ENCODE data around the gene CNN1. TPM values are rescaled to one million over a fixed set of nuclear protein-coding genes. Genes with fewer than 3 reads are reported as not detected.
A peak's percentile ranks its signal among the peaks of the same experiment; 100 is the strongest.

CNN1 gene
- total and polyA plus RNA-seq, 2 of the 13 experiments (the other 11 are each of a cell fraction or from before 2014, with no cell fraction given) = 0.70 to 1.1 TPM

GRCh38 chr19:11535792-11536595 is 2.7 kb upstream of the CNN1 start (continued):
- TF ChIP-seq ZHX2 (IDR thresholded peaks at IDR 0.05; ENCODE audit: low read depth) (peak; percentile 45; the same call in 1 of the 2 replicates), ZHX2 (CRISPR knock-in tag; IDR thresholded peaks at IDR 0.05; ENCODE audit: borderline replicate concordance) (no peak), IKZF4 (CRISPR knock-in tag; IDR thresholded peaks at IDR 0.05; ENCODE audit: borderline replicate concordance, low read depth, not compliant biosample characterization) (peak; percentile 50), FOSL1 (CRISPR knock-in tag; IDR thresholded peaks at IDR 0.05; ENCODE audit: borderline replicate concordance) (peak; percentile 76; the same call in 1 of the 2 replicates), CREB1 (IDR thresholded peaks at IDR 0.05) (peak; percentile 99), CREB1 (CRISPR knock-in tag; IDR thresholded peaks at IDR 0.05) (peak; percentile 75), SP1 (IDR thresholded peaks at IDR 0.05) (no peak), SP1 (CRISPR knock-in tag; IDR thresholded peaks at IDR 0.05) (peak; percentile 97), FOSL2 (CRISPR knock-in tag; IDR thresholded peaks at IDR 0.05) (peak; percentile 96), SMARCC2 (IDR thresholded peaks at IDR 0.05) (0 out of 2 replicates have a peak, but pooled peaks have one; percentile 24), TAF1 (CRISPR knock-in tag; IDR thresholded peaks at IDR 0.05) (peak; percentile 42; the same call in 1 of the 2 replicates), ZNF574 (CRISPR knock-in tag; IDR thresholded peaks at IDR 0.05) (0 out of 2 replicates have a peak, but pooled peaks have one; percentile 23)
- TF ChIP-seq, protein P1, sequence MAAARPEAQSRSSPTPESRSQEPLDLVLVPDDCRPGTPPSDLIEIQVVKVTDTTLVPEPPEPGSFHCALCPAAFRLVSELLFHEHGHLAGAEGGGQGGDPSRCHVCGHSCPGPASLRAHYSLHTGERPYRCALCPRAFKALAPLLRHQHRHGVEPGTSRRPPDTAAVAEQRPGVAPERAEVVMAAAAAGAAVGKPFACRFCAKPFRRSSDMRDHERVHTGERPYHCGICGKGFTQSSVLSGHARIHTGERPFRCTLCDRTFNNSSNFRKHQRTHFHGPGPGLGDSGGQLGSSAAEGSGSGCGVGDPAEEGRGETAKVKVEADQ (CRISPR knock-in tag; IDR thresholded peaks at IDR 0.05; ENCODE audit: borderline replicate concordance) = peak; percentile 35; the same call in 1 of the 2 replicates
- TF ChIP-seq, protein P2, sequence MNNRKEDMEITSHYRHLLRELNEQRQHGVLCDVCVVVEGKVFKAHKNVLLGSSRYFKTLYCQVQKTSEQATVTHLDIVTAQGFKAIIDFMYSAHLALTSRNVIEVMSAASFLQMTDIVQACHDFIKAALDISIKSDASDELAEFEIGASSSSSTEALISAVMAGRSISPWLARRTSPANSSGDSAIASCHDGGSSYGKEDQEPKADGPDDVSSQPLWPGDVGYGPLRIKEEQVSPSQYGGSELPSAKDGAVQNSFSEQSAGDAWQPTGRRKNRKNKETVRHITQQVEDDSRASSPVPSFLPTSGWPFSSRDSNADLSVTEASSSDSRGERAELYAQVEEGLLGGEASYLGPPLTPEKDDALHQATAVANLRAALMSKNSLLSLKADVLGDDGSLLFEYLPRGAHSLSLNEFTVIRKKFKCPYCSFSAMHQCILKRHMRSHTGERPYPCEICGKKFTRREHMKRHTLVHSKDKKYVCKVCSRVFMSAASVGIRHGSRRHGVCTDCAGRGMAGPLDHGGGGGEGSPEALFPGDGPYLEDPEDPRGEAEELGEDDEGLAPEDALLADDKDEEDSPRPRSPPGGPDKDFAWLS (CRISPR knock-in tag; IDR thresholded peaks at IDR 0.05; ENCODE audit: borderline replicate concordance) = no peak
- TF ChIP-seq, protein P3, sequence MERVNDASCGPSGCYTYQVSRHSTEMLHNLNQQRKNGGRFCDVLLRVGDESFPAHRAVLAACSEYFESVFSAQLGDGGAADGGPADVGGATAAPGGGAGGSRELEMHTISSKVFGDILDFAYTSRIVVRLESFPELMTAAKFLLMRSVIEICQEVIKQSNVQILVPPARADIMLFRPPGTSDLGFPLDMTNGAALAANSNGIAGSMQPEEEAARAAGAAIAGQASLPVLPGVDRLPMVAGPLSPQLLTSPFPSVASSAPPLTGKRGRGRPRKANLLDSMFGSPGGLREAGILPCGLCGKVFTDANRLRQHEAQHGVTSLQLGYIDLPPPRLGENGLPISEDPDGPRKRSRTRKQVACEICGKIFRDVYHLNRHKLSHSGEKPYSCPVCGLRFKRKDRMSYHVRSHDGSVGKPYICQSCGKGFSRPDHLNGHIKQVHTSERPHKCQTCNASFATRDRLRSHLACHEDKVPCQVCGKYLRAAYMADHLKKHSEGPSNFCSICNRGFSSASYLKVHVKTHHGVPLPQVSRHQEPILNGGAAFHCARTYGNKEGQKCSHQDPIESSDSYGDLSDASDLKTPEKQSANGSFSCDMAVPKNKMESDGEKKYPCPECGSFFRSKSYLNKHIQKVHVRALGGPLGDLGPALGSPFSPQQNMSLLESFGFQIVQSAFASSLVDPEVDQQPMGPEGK (CRISPR knock-in tag; IDR thresholded peaks at IDR 0.05) = peak; percentile 81

Measured in HepG2 (cell line).